HEK293T (cell line): ENCODE measurements around the gene DMAC2.

Experiments
- ELF4 ChIP-seq: fragments of 450-650 bp; IDR thresholded peaks from 2 replicates; pipeline ENCODE4 v1.6.1; 2017; ENCODE audit warnings: antibody characterized with exemption
- FOXA1 ChIP-seq: fragments of 450-650 bp; IDR thresholded peaks from 2 replicates; pipeline ENCODE4 v1.6.1; 2016; ENCODE audit warnings: mild to moderate bottlenecking
- FOXM1 ChIP-seq: fragments of 450-650 bp; IDR thresholded peaks from 2 replicates; pipeline ENCODE4 v1.6.1; 2017; ENCODE audit warnings: mild to moderate bottlenecking, borderline replicate concordance
- SP1 ChIP-seq: fragments of 450-650 bp; IDR thresholded peaks from 2 replicates; pipeline ENCODE4 v1.6.1; 2017

DNA sequence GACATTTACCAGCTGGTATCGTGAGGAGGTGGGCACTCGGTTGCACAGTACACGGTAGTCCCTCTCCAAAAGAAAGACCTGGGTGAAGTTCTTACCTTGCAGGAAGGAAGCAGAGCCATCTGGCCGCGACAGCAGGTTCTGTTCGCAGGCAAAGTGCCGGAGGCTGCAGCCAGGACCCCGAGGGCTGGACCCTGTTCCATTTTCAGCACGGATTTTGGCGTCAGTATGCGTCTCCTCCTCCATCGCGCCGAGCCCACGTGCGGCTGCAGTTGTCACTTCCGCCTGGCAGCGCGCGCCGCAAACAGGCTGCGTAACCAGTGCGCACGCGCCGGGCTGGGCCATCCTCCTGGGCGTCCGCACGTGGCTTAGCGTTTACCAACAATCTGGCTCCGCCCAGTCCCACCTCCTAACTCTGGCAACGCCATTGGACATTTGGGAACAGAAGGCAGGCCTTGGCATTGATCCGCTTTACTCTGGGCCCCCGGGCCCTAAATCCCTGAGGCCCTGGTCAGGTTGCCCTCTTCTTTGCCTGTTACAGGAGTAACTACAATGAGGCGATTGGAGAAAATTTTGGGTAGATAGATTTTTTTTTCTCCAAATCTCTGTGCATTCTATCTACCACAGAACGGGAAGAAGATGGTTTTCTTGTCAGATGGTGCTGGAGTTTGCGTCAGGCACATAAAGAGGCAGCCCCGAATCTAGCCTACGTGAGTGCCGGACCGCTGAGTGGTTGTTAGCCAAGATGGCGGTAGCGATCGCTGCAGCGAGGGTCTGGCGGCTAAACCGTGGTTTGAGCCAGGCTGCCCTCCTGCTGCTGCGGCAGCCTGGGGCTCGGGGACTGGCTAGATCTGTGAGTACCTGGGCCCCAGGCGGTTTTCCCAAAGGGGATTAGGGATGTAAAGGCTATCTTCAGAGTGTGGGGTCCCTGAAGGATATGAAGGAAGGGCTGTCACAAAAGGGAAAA, 42.3 kb downstream of the DMAC2 start, which contains the start of the genes BCKDHA and EXOSC5:
- TF ChIP-seq FOXA1 (no peak), FOXM1 (no peak), ELF4 (peak; percentile 68), SP1 (no peak)
